Fibroblast of peridontal ligament (primary cell): ENCODE results near the gene CALN1.
"Not testable (repeated sequence)": the region's sequence is repeated elsewhere in the genome, so short reads cannot be mapped to it uniquely, and the experiment has no call there.

Source experiments
- DNase-seq: peaks from one replicate; pipeline ENCODE4 v3.0.0-alpha.2; 2010; ENCODE audit errors: extremely low read depth

The CALN1 gene

GRCh38 chr7:72267291-72267800 lies 144.8 kb downstream of the CALN1 start:
- DNase-seq = no peak

- no peak for DNase-seq
Observed at GRCh38 chr7:72266771-72267170, 145.4 kb downstream of the CALN1 start.

DNA sequence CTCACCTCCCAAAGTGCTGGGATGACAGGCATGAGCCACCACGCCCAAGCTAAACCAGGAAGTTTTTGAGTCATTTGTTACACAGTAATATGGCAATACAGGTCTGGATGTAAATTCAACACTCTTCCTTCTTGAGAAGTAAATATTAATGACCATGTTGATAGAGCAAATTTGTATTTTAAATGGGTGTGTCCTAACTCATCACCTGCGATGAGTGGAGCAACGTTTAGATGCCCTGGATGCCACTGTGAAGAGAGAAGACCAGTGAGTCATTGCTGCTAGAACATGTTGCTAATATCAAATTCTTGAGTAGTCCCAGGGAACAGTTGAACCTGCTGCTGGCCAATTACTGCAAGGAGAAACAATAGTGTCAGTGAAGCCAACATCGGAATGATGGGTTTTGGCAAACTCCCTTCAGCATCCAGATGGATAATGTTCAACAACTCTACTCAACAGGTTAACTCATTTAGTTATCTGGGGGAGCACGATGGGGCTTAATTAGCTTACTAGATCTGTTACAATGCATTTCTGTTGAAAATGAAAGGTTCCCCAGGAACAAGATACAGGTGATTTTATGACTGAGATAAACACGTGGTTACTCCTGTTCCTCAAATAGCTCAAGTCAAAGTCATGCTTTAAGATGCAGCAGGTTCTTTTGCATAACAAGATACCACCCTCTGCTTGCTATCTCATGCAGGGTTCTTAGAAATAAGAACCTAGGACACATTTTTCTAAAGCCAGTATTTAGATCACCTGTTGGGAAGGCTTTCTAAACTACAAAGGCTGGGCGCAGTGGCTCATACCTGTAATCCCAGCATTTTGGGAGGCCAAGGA lies 146.8 kb downstream of the CALN1 start:
- no peak for DNase-seq

- no peak for DNase-seq
Observed at GRCh38 chr7:72260406-72260805, 151.7 kb downstream of the CALN1 start.

DNA sequence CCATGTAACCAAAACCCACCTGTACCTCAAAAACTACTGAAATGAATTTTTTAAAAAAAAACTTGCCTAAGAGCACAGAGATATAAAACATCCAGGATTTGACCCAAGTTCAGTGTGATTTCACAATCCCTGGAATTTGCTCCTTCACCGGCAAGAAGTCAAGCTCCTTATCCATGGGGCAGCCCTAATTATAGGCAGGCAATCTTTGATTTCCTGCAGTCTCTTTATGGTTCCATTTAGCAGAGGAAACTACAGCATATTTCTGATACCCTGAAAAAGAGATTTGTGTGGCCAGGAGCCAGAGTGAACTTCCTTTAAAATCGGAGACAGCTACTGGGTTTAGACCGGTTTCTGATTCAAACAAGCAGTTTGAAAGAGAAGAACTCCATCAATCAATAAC lies 154.1 kb downstream of the CALN1 start:
- no peak for DNase-seq

GRCh38 chr7:72254455-72254854 lies 157.7 kb downstream of the CALN1 start:
- no peak for DNase-seq

DNA sequence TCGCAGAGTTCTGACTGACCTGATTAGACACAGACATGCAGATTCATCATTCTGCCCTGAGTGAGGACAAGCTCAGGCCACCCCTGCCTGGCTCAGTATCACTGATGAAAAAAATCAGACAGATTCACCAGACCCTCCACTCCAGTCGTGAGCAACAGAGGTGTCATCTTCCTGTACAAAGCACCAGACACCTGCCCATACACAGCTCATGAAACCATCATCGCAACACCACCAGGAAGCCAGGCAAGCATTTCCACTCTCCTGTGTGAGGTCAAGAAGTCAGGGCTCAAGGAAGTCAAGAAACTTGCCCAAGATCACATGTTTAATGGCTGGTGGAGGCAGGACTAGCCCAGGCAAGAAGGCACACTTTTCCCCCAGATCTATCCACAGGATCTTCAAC lies 163.0 kb downstream of the CALN1 start:
- DNase-seq = no peak

- DNase-seq = no peak
Observed at GRCh38 chr7:72244826-72245398, 167.2 kb downstream of the CALN1 start.

- no peak for DNase-seq
Observed at GRCh38 chr7:72243329-72243728, 168.8 kb downstream of the CALN1 start.

DNA sequence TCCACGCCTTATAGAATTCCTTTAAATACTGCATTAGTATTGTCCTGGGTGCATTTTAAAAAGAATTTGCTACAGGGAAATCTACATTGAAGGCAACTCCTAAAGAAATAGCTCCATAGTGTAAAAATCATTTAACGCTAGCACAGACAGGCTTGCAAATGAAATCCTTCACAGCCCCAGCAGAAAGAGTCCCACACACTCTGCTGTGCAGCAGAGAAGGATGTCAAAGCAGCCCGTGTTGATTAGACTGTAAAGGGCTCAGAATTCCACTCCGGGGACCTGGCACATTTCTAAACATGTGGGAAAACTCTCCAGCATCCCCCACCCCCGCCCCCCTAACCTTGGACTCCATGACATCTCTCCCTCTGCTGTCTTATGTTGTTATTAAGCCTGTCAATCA lies 176.8 kb downstream of the CALN1 start:
- DNase-seq = no peak

DNA sequence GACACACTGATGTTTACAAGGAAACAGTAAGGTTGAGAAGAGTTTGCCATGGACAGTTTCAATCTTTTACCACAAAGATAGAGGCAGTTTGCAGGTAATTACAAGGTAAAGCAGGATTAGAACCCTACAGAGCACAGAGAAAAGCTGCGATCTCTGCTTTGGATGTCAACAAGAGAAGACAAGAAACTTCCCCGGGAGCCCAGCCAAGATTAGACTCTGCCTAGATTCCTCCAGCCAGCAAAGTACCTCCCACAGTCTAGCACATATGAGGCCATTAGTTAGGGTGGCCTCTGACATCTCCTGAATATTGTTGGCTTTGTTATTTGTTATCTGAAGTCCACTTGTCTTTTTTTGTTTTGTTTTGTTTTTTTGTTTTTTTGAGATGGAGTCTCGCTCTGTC lies 178.1 kb downstream of the CALN1 start:
- no peak for DNase-seq

- DNase-seq = no peak
Observed at GRCh38 chr7:72230281-72230680, 181.9 kb downstream of the CALN1 start.

- DNase-seq = no peak
Observed at GRCh38 chr7:72223351-72223750, 188.8 kb downstream of the CALN1 start.

DNA sequence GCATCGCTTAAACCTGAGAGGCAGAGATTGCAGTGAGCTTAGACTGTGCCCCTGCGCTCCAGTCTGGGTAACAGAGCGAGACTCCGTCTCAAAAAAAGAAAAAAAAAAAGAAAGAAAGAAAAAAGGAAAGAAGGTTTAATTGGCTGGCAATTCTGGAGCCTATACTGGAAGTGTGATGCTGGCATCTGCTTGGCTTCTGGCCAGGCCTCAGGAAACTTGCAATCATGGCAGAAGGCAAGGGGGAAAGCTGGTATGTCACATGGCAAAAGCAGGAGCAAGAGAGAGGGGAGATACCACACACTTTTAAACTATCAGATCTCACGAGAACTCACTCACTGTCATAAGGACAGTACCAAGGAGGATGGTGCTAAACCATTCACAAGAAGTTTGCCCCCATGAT lies 190.0 kb downstream of the CALN1 start:
- no peak for DNase-seq

GRCh38 chr7:72219500-72219899 lies 192.6 kb downstream of the CALN1 start:
- no peak for DNase-seq

GRCh38 chr7:72217151-72217550 lies 195.0 kb downstream of the CALN1 start:
- DNase-seq = no peak

- DNase-seq = no peak
Observed at GRCh38 chr7:72213769-72214168, 198.4 kb downstream of the CALN1 start.

- no peak for DNase-seq
Observed at GRCh38 chr7:72213081-72213480, 199.1 kb downstream of the CALN1 start.

- DNase-seq = no peak
Observed at GRCh38 chr7:72211175-72211574, 201.0 kb downstream of the CALN1 start.

DNA sequence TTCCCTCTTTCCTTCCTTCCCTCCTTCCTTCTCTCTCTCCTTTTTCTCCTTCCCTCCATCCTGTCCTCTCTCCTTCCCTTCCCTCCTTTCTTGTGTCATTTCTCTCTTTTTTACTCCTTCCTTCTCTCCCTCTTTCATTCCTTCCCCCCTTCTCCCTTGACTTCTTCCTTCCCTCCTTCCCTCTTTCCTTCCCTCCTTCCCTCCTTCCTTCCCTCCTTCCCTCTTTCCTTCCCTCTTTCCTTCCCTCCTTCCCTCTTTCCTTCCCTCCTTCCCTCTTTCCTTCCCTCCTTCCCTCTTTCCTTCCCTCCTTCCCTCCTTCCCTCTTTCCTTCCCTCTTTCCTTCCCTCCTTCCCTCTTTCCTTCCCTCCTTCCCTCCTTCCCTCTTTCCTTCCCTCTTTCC lies 203.1 kb downstream of the CALN1 start:
- not testable (repeated sequence) for DNase-seq

DNA sequence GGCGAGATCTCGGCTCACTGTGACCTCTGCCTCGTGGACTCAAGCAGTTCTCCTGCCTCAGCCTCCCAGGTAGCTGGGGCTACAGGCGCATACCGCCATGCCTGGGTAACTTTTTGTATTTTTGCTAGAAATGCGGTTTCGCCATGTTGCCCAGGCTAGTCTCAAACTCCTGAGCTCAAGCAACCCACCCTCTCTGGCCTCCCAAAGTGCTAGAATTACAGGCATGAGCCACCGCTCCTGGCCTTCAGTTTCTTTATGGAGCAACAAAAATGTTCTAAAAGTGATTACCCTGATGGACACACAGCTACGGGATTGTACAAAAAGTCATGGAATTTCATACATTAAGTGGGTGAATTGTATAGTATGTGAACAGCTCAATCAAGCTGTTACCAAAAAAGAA lies 216.0 kb downstream of the CALN1 start:
- DNase-seq = no peak

DNA sequence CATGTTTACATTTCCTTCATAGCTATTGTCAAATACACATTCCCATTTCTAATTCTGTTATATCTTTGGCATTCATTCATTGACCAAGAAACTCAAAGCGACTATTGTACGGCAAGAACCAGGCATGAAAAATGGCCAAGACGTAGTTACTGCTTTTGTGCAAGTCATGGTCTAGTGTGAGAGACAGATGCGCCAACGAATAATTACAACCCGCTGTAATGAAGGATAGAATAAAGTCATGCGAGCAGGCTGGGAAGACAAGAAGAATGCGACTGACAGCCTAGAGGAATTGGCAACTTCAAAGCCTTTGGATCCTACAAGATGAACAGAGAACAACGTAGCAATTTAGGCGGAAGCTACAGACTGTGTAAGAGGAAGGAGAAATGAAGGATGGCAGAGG lies 221.2 kb downstream of the CALN1 start:
- no peak for DNase-seq

GRCh38 chr7:72190146-72190545 lies 222.0 kb downstream of the CALN1 start:
- DNase-seq = no peak
